ENCODE data around the gene CFAP70.

GRCh38 chr10:73228247-73228646 lies 130.4 kb downstream of the CFAP70 start:
- no peak for TF ChIP-seq RAD21 (conservative IDR thresholded peaks at IDR 0.05)
- no peak for TF ChIP-seq POLR2AphosphoS5 (IDR thresholded peaks at IDR 0.05)
- no peak for TF ChIP-seq TAF1 (IDR thresholded peaks at IDR 0.05; ENCODE audit: low read depth)
- TF ChIP-seq CTCF (IDR thresholded peaks at IDR 0.05; ENCODE audit: poor library complexity, severe bottlenecking) = no peak
- TF ChIP-seq, protein P1, sequence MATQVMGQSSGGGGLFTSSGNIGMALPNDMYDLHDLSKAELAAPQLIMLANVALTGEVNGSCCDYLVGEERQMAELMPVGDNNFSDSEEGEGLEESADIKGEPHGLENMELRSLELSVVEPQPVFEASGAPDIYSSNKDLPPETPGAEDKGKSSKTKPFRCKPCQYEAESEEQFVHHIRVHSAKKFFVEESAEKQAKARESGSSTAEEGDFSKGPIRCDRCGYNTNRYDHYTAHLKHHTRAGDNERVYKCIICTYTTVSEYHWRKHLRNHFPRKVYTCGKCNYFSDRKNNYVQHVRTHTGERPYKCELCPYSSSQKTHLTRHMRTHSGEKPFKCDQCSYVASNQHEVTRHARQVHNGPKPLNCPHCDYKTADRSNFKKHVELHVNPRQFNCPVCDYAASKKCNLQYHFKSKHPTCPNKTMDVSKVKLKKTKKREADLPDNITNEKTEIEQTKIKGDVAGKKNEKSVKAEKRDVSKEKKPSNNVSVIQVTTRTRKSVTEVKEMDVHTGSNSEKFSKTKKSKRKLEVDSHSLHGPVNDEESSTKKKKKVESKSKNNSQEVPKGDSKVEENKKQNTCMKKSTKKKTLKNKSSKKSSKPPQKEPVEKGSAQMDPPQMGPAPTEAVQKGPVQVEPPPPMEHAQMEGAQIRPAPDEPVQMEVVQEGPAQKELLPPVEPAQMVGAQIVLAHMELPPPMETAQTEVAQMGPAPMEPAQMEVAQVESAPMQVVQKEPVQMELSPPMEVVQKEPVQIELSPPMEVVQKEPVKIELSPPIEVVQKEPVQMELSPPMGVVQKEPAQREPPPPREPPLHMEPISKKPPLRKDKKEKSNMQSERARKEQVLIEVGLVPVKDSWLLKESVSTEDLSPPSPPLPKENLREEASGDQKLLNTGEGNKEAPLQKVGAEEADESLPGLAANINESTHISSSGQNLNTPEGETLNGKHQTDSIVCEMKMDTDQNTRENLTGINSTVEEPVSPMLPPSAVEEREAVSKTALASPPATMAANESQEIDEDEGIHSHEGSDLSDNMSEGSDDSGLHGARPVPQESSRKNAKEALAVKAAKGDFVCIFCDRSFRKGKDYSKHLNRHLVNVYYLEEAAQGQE (IDR thresholded peaks at IDR 0.05; ENCODE audit: borderline replicate concordance) = no peak

All from neural cell (in vitro differentiated cells).